ENCODE measurements around the gene ALDH1A1.

DNA sequence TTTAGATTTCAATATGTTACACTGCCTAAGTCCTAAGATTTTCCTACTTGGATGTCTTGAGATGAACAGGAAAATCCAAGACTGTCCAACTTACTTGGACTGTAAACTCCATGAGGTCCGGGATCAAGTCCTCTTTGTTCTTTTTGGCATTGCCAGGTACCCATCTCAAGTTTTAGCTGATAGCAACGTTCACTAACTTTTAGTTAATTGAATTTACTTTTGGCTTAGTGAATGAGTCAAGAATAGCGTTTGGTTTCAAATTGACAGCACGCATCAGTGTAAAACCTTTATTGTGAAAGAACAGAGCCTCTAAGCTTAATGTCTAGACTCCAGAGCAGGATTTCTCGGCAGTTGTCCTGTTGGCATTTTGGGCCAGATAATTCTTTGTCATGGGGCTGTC lies 37.2 kb downstream of the ALDH1A1 start:
- TF ChIP-seq, protein P1, sequence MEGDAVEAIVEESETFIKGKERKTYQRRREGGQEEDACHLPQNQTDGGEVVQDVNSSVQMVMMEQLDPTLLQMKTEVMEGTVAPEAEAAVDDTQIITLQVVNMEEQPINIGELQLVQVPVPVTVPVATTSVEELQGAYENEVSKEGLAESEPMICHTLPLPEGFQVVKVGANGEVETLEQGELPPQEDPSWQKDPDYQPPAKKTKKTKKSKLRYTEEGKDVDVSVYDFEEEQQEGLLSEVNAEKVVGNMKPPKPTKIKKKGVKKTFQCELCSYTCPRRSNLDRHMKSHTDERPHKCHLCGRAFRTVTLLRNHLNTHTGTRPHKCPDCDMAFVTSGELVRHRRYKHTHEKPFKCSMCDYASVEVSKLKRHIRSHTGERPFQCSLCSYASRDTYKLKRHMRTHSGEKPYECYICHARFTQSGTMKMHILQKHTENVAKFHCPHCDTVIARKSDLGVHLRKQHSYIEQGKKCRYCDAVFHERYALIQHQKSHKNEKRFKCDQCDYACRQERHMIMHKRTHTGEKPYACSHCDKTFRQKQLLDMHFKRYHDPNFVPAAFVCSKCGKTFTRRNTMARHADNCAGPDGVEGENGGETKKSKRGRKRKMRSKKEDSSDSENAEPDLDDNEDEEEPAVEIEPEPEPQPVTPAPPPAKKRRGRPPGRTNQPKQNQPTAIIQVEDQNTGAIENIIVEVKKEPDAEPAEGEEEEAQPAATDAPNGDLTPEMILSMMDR (IDR thresholded peaks at IDR 0.05): no peak
- no peak for TF ChIP-seq POLR2A (IDR thresholded peaks at IDR 0.05)
